ENCODE results near the gene PRKAR1B. TPM values are rescaled to one million over a fixed set of nuclear protein-coding genes. Genes with fewer than 3 reads are reported as not detected.
"Not testable (repeated sequence)": the region's sequence is repeated elsewhere in the genome, so short reads cannot be mapped to it uniquely, and the experiment has no call there.

The PRKAR1B gene
- total RNA-seq, 2 donors from 2014 or later = 2.0 to 3.4 TPM

- Histone ChIP-seq H3K27ac (no peak overlapping the region), H3K27me3 (no peaks in the 10 kb centered on the region), H3K4me1 (no peaks in the 10 kb centered on the region), H3K9me3 (no peaks in the 10 kb centered on the region), H3K36me3 (replicated peaks in 1 of 2; ENCODE audit: insufficient read depth in 1 of 2, low read depth in 2 of 2) (peaks cover 0 to 30% of the 10 kb centered on the region in 2 donors), H3K4me3 (no peak overlapping the region)
- no peak for DNase-seq
- no peak for ATAC-seq
- intact Hi-C loops (cut with DNase I) = no loop called here
- no peak for TF ChIP-seq CTCF (IDR thresholded peaks at IDR 0.05)
- no peak for TF ChIP-seq POLR2A (IDR thresholded peaks at IDR 0.05)
- 93 to 94% methylated on average over 20 to 29 of the region's 30 CpGs for WGBS, 2 donors
These were observed 29.3 kb upstream of the PRKAR1B start for GRCh38 chr7:756231-756927.

- H3K27ac ChIP-seq = no peak overlapping the region
- no peak for ATAC-seq
- DNase-seq = peak in 1 of 4 donors; percentile 1
- 86% methylated on average over 9 of the region's 9 CpGs for WGBS, 2 donors
- H3K4me1 ChIP-seq = no peaks in the 10 kb centered on the region
- TF ChIP-seq CTCF (IDR thresholded peaks at IDR 0.05) (no peak), POLR2A (IDR thresholded peaks at IDR 0.05) (no peak)
- no peaks in the 10 kb centered on the region for H3K27me3 ChIP-seq
- no peak overlapping the region for H3K4me3 ChIP-seq
- H3K36me3 ChIP-seq (replicated peaks in 1 of 2; ENCODE audit: insufficient read depth in 1 of 2, low read depth in 2 of 2) = peaks cover 0 to 30% of the 10 kb centered on the region in 2 donors
- intact Hi-C loops (cut with DNase I) = no loop called here
- no peaks in the 10 kb centered on the region for H3K9me3 ChIP-seq
These were observed 28.3 kb upstream of the PRKAR1B start for GRCh38 chr7:755413-755805.

GRCh38 chr7:754531-755412, 27.7 kb upstream of the PRKAR1B start:
- TF ChIP-seq POLR2A (IDR thresholded peaks at IDR 0.05) (no peak), CTCF (IDR thresholded peaks at IDR 0.05) (no peak)
- WGBS, 2 donors = 92 to 94% methylated on average over 26 to 48 of the region's 49 CpGs
- DNase-seq (peak in 1 of 4 donors; percentile 3), ATAC-seq (no peak)
- Histone ChIP-seq H3K27ac (no peak overlapping the region), H3K36me3 (replicated peaks in 1 of 2; ENCODE audit: insufficient read depth in 1 of 2, low read depth in 2 of 2) (peaks cover 0 to 30% of the 10 kb centered on the region in 2 donors), H3K9me3 (no peaks in the 10 kb centered on the region), H3K27me3 (no peaks in the 10 kb centered on the region), H3K4me3 (no peak overlapping the region), H3K4me1 (peaks cover 3% of the 10 kb centered on the region)
- intact Hi-C loops (cut with DNase I) = no loop called here

GRCh38 chr7:753190-753589, 26.1 kb upstream of the PRKAR1B start:
- TF ChIP-seq POLR2A (IDR thresholded peaks at IDR 0.05) (no peak), CTCF (IDR thresholded peaks at IDR 0.05) (no peak)
- 96 to 99% methylated on average over 17 of the region's 17 CpGs for WGBS, 2 donors

GRCh38 chr7:752256-752655, 25.2 kb upstream of the PRKAR1B start:
- intact Hi-C loops (cut with DNase I); H3K4me3 ChIP-seq; H3K27me3 ChIP-seq; ATAC-seq; H3K9me3 ChIP-seq; H3K27ac ChIP-seq: not testable (repeated sequence)
- peak in 1 of 4 donors; percentile 1 for DNase-seq
- peaks cover 16% of the 10 kb centered on the region for H3K4me1 ChIP-seq
- WGBS, 2 donors = 86% methylated on average over 33 of the region's 33 CpGs
- peaks cover 0 to 22% of the 10 kb centered on the region in 2 donors for H3K36me3 ChIP-seq (replicated peaks in 1 of 2; ENCODE audit: insufficient read depth in 1 of 2, low read depth in 2 of 2)

More at GRCh38 chr7:753190-753589, 26.1 kb upstream of the PRKAR1B start:
- H3K27ac ChIP-seq = no peak overlapping the region
- H3K36me3 ChIP-seq (replicated peaks in 1 of 2; ENCODE audit: insufficient read depth in 1 of 2, low read depth in 2 of 2) = peaks cover 0 to 25% of the 10 kb centered on the region in 2 donors
- peaks cover 16% of the 10 kb centered on the region for H3K4me1 ChIP-seq
- H3K4me3 ChIP-seq = no peak overlapping the region
- ATAC-seq = no peak
- peak in 1 of 4 donors; percentile 2 for DNase-seq
- H3K27me3 ChIP-seq = no peaks in the 10 kb centered on the region
- no peaks in the 10 kb centered on the region for H3K9me3 ChIP-seq
- intact Hi-C loops (cut with DNase I) = no loop called here
